HCT116 (cell line): ENCODE results near the gene CUX1. TPM values are rescaled to one million over a fixed set of nuclear protein-coding genes. Genes with fewer than 3 reads are reported as not detected.

Experiments
- ATAC-seq: fragments of 200-7000 bp; cut with Tn5 transposase; 2 replicates; pipeline ENCODE4 v1.9.1; 2020; ENCODE audit warnings: mild to moderate bottlenecking, moderate library complexity
- BruUV-seq: library from RNA; stranded (reverse); fragments of 400-500 nt; replicated peaks from 2 replicates; lab custom pipeline; 2021; lab: Mats Ljungman, UMichigan
- CTCF ChIA-PET: fragments of 300-600 bp; sonication (Branson Sonifier 250); formaldehyde crosslinking; loops from one replicate; lab custom pipeline; 2021; ENCODE audit warnings: antibody characterized with exemption; lab: Charles Lee
- POLR2A ChIA-PET: fragments of 300-600, 350-600 bp; sonication (Branson Sonifier 250); formaldehyde crosslinking; loops from one replicate; lab custom pipeline; 2021; ENCODE audit warnings: antibody characterized with exemption; lab: Charles Lee
- RAD21 ChIA-PET, 2 experiments: fragments of 300-600 bp; sonication (Branson Sonifier 250); formaldehyde crosslinking; loops; one replicate each; lab custom pipeline; 2023; ENCODE audit warnings: low total read pairs in 2 of 2; ENCODE audit not compliant: uncharacterized antibody in 2 of 2, unreplicated experiment in 2 of 2, low non-redundant PET in 1 of 2; lab: Charles Lee
- DNase-seq: peaks from one replicate; pipeline ENCODE4 v3.0.0-alpha.2; 2010; ENCODE audit warnings: low read depth, low spot score
- H2AFZ ChIP-seq: fragments of 200-600 bp; shearing (Covaris generic), sonication (generic); 2 replicates; pipeline ENCODE4 v1.6.1; 2017; ENCODE audit warnings: low read depth, mixed run types, mixed read lengths, antibody characterized with exemption, low read length; ENCODE audit not compliant: poor library complexity, severe bottlenecking
- H3K27ac ChIP-seq: 2 replicates; pipeline ENCODE4 v1.5.1; 2012; ENCODE audit warnings: low read depth, low read length
- H3K27me3 ChIP-seq: fragments of 200-600 bp; sonication (generic); 2 replicates; pipeline ENCODE4 v1.6.1; 2016; ENCODE audit warnings: mixed run types, low read length, mixed read lengths; ENCODE audit not compliant: insufficient read depth
- H3K36me3 ChIP-seq, 2 experiments: fragments of 200-500 bp in 1 of 2; fragments of 200-600 bp in 1 of 2; sonication (Bioruptor generic) in 1 of 2; sonication (generic) in 1 of 2; 2 replicates each; pipeline versions ENCODE4 v1.5.1 to v1.6.1; 2014 to 2016; ENCODE audit warnings: low read length in 2 of 2, inconsistent platforms in 1 of 2, mixed read lengths in 1 of 2, mixed run types in 1 of 2; ENCODE audit not compliant: insufficient read depth in 2 of 2, control insufficient read depth in 1 of 2
- H3K4me1 ChIP-seq, 2 experiments: fragments of 200-600 bp in 1 of 2; sonication (generic) in 1 of 2; 2 replicates each; pipeline versions ENCODE4 v1.5.1 to v1.6.1; 2012 to 2017; ENCODE audit warnings: low read length in 2 of 2, inconsistent platforms in 1 of 2, mild to moderate bottlenecking in 1 of 2, mixed read lengths in 1 of 2, mixed run types in 1 of 2, moderate library complexity in 1 of 2; ENCODE audit not compliant: insufficient read depth in 2 of 2, control insufficient read depth in 1 of 2
- H3K4me2 ChIP-seq: fragments of 200-600 bp; sonication (generic); 2 replicates; pipeline ENCODE4 v1.6.1; 2017; ENCODE audit warnings: mixed run types, low read length, mixed read lengths
- H3K4me3 ChIP-seq, 2 experiments: fragments of 200-600 bp in 1 of 2; sonication (generic) in 1 of 2; replicated peaks in 1 of 2; 2 replicates each; pipeline ENCODE4 v1.5.1; 2011 to 2016; ENCODE audit warnings: low read length in 2 of 2, control low read depth in 1 of 2, low read depth in 1 of 2, mild to moderate bottlenecking in 1 of 2, mixed read lengths in 1 of 2, mixed run types in 1 of 2
- H3K79me2 ChIP-seq: fragments of 200-600 bp; sonication (generic); 2 replicates; pipeline ENCODE4 v1.6.1; 2017; ENCODE audit warnings: mild to moderate bottlenecking, mixed run types, low read length, moderate library complexity, mixed read lengths; ENCODE audit not compliant: insufficient read depth
- H3K9ac ChIP-seq: fragments of 200-600 bp; sonication (generic); 2 replicates; pipeline ENCODE4 v1.6.1; 2016; ENCODE audit warnings: low read length, mixed read lengths
- H3K9me2 ChIP-seq: fragments of 200-600 bp; sonication (generic), shearing (Covaris generic); 2 replicates; pipeline ENCODE4 v1.6.1; 2017; ENCODE audit warnings: mixed run types, mild to moderate bottlenecking, moderate library complexity; ENCODE audit not compliant: insufficient read depth
- H3K9me3 ChIP-seq, 2 experiments: fragments of 200-500 bp in 1 of 2; fragments of 200-600 bp in 1 of 2; sonication (Bioruptor generic) in 1 of 2; sonication (generic) in 1 of 2; 2 replicates each; pipeline ENCODE4 v1.6.1; 2014 to 2017; ENCODE audit warnings: low read length in 2 of 2, mixed read lengths in 2 of 2, inconsistent platforms in 1 of 2, low read depth in 1 of 2, mild to moderate bottlenecking in 1 of 2, mixed run types in 1 of 2, moderate library complexity in 1 of 2; ENCODE audit not compliant: control insufficient read depth in 1 of 2, insufficient read depth in 1 of 2
- H4K20me1 ChIP-seq: fragments of 200-600 bp; sonication (generic), shearing (Covaris generic); 2 replicates; pipeline ENCODE4 v1.6.1; 2017; ENCODE audit warnings: mixed run types, mild to moderate bottlenecking, moderate library complexity; ENCODE audit not compliant: insufficient read depth
- CBX3 ChIP-seq: IDR thresholded peaks from 2 replicates; pipeline ENCODE4 v1.6.1; 2012; ENCODE audit warnings: low read depth
- CEBPB ChIP-seq: IDR thresholded peaks from 2 replicates; pipeline ENCODE4 v1.6.1; 2012; ENCODE audit warnings: low read depth
- EGR1 ChIP-seq: IDR thresholded peaks from 2 replicates; pipeline ENCODE4 v1.6.1; 2012; ENCODE audit warnings: low read depth
- ELF1 ChIP-seq: IDR thresholded peaks from 2 replicates; pipeline ENCODE4 v1.6.1; 2012; ENCODE audit warnings: low read depth, borderline replicate concordance
- EZH2phosphoT487 ChIP-seq: fragments of 200-600 bp; IDR thresholded peaks from 2 replicates; pipeline ENCODE4 v1.6.1; 2018; ENCODE audit warnings: antibody characterized with exemption, borderline replicate concordance
- FOSL1 ChIP-seq: IDR thresholded peaks from 2 replicates; pipeline ENCODE4 v1.6.1; 2012; ENCODE audit warnings: low read depth
- JUND ChIP-seq: IDR thresholded peaks from 2 replicates; pipeline ENCODE4 v1.6.1; 2012
- POLR2A ChIP-seq: IDR thresholded peaks from 2 replicates; pipeline ENCODE4 v1.7.0; 2011; ENCODE audit warnings: borderline replicate concordance; ENCODE audit not compliant: insufficient read depth, insufficient read length; ENCODE audit errors: extremely low read depth
- POLR2AphosphoS5 ChIP-seq: IDR thresholded peaks from 2 replicates; pipeline ENCODE4 v1.6.1; 2011; ENCODE audit warnings: mild to moderate bottlenecking, low read depth, low read length, moderate library complexity
- RAD21 ChIP-seq: IDR thresholded peaks from 2 replicates; pipeline ENCODE4 v1.6.1; 2012; ENCODE audit warnings: low read depth, mild to moderate bottlenecking
- SIN3A ChIP-seq: IDR thresholded peaks from 2 replicates; pipeline ENCODE4 v1.6.1; 2012; ENCODE audit warnings: low read depth
- SP1 ChIP-seq: IDR thresholded peaks from 2 replicates; pipeline ENCODE4 v1.6.1; 2012; ENCODE audit warnings: low read depth
- SRF ChIP-seq: IDR thresholded peaks from 2 replicates; pipeline ENCODE4 v1.6.1; 2012; ENCODE audit warnings: low read depth
- TCF7L2 ChIP-seq: IDR thresholded peaks from 2 replicates; pipeline ENCODE4 v1.7.0; 2011; ENCODE audit warnings: borderline replicate concordance, inconsistent platforms; ENCODE audit not compliant: insufficient read depth, insufficient read length; ENCODE audit errors: extremely low read depth
- ZFX ChIP-seq: fragments of 450-650 bp; IDR thresholded peaks from 2 replicates; pipeline ENCODE4 v1.6.1; 2017
- ZNF274 ChIP-seq: fragments of 200-500 bp; sonication (Bioruptor generic); IDR thresholded peaks from 2 replicates; pipeline ENCODE4 v1.6.1; 2014; ENCODE audit warnings: mild to moderate bottlenecking, low read depth, low read length, inconsistent platforms
- intact Hi-C: fragments of 100-400 bp; cut with micrococcal nuclease; formaldehyde crosslinking; loops from 2 replicates; pipeline ENCODE4 v1.10.0; 2022
- total RNA-seq: library from RNA; stranded (reverse); gene quantifications from one replicate; pipeline ENCODE4 v1.2.1, GENCODE V29; 2021; ENCODE audit not compliant: unreplicated experiment
- TF ChIP-seq, protein P1 (sequence below): IDR thresholded peaks from 2 replicates; pipeline ENCODE4 v1.6.1; 2012
- TF ChIP-seq, protein P2 (sequence below): IDR thresholded peaks from 2 replicates; pipeline ENCODE4 v1.6.1; 2011; ENCODE audit warnings: mild to moderate bottlenecking, low read length, moderate library complexity; ENCODE audit not compliant: insufficient replicate concordance; ENCODE audit errors: extremely low read depth
- TF ChIP-seq, protein P3 (sequence below): IDR thresholded peaks from 2 replicates; pipeline ENCODE4 v1.6.1; 2012
- TF ChIP-seq, protein P4 (sequence below): IDR thresholded peaks from 2 replicates; pipeline ENCODE4 v1.6.1; 2012; ENCODE audit warnings: low read depth

The CUX1 gene
- total RNA-seq, 1 experiment from 2014 or later, result 68.9 TPM

DNA sequence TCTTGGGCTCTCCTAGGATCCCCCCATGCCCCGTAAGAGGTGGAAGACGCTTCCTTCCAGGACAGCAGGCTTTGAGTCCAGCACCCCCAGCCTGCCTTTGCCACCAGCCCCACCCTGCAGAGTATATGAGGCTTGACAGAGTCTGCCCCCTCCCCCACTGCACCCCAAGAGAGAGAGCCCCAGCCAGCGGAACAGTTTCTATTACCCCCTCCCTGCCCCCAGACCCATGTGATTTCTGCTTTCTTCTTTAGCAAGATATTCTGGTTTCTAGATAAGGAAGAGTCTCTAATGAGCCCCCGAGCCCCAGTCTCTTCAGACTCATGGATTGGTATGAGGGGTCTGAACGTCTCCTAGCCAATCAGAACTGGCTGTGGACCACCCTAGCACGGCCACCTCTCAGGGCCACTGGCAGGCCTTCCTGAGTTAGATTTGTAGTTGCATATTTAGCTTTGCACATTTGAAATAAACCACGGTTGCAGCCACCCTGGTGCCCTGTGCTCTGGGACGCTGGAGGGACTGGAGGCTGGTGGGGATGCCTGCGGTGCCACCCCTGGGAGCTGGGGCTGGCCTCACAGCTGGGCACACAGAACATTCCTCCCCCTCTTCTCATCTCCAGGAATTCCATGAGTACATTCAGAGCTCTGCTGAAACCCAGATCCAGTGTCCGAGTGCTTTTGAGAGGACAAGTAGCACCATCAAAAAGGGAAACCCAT lies 466.2 kb downstream of the CUX1 start:
- no peaks in the 10 kb centered on the region for H4K20me1 ChIP-seq
- no peaks in the 10 kb centered on the region for H3K27me3 ChIP-seq
- POLR2A ChIA-PET, result interaction anchor here (0.6 kb wide), 1 partner anchor 81 kb away, joined by 3 read pairs; no protein-coding TSS in a partner anchor
- intact Hi-C loops, result no loop called here
- H3K4me2 ChIP-seq, result no peak overlapping the region
- CTCF ChIA-PET, result interaction anchor here (0.5 kb wide), 1 partner anchor 889 kb away, joined by 5 read pairs; no protein-coding TSS in a partner anchor
- ATAC-seq, result no peak
- no peaks in the 10 kb centered on the region for H3K9me2 ChIP-seq
- RAD21 ChIA-PET, result no interaction called here
- H3K27ac ChIP-seq, result no peak overlapping the region
- TF ChIP-seq POLR2AphosphoS5 (no peak), SP1 (no peak), CEBPB (no peak), ZFX (no peak), TCF7L2 (no peak), SRF (no peak), POLR2A (no peak), EZH2phosphoT487 (no peak), FOSL1 (no peak), ZNF274 (no peak), JUND (no peak), ELF1 (no peak), SIN3A (no peak), EGR1 (no peak), RAD21 (no peak), CBX3 (no peak)
- TF ChIP-seq, protein P1, sequence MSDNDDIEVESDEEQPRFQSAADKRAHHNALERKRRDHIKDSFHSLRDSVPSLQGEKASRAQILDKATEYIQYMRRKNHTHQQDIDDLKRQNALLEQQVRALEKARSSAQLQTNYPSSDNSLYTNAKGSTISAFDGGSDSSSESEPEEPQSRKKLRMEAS, result no peak
- TF ChIP-seq, protein P2, sequence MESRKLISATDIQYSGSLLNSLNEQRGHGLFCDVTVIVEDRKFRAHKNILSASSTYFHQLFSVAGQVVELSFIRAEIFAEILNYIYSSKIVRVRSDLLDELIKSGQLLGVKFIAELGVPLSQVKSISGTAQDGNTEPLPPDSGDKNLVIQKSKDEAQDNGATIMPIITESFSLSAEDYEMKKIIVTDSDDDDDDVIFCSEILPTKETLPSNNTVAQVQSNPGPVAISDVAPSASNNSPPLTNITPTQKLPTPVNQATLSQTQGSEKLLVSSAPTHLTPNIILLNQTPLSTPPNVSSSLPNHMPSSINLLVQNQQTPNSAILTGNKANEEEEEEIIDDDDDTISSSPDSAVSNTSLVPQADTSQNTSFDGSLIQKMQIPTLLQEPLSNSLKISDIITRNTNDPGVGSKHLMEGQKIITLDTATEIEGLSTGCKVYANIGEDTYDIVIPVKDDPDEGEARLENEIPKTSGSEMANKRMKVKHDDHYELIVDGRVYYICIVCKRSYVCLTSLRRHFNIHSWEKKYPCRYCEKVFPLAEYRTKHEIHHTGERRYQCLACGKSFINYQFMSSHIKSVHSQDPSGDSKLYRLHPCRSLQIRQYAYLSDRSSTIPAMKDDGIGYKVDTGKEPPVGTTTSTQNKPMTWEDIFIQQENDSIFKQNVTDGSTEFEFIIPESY, result no peak
- TF ChIP-seq, protein P3, sequence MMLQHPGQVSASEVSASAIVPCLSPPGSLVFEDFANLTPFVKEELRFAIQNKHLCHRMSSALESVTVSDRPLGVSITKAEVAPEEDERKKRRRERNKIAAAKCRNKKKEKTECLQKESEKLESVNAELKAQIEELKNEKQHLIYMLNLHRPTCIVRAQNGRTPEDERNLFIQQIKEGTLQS, result no peak
- TF ChIP-seq, protein P4, sequence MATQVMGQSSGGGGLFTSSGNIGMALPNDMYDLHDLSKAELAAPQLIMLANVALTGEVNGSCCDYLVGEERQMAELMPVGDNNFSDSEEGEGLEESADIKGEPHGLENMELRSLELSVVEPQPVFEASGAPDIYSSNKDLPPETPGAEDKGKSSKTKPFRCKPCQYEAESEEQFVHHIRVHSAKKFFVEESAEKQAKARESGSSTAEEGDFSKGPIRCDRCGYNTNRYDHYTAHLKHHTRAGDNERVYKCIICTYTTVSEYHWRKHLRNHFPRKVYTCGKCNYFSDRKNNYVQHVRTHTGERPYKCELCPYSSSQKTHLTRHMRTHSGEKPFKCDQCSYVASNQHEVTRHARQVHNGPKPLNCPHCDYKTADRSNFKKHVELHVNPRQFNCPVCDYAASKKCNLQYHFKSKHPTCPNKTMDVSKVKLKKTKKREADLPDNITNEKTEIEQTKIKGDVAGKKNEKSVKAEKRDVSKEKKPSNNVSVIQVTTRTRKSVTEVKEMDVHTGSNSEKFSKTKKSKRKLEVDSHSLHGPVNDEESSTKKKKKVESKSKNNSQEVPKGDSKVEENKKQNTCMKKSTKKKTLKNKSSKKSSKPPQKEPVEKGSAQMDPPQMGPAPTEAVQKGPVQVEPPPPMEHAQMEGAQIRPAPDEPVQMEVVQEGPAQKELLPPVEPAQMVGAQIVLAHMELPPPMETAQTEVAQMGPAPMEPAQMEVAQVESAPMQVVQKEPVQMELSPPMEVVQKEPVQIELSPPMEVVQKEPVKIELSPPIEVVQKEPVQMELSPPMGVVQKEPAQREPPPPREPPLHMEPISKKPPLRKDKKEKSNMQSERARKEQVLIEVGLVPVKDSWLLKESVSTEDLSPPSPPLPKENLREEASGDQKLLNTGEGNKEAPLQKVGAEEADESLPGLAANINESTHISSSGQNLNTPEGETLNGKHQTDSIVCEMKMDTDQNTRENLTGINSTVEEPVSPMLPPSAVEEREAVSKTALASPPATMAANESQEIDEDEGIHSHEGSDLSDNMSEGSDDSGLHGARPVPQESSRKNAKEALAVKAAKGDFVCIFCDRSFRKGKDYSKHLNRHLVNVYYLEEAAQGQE, result no peak
- no peak overlapping the region for H2AFZ ChIP-seq
- H3K4me1 ChIP-seq, result peaks cover 12 to 24% of the 10 kb centered on the region in 2 experiments
- peaks cover 6% of the 10 kb centered on the region; the same call in 1 of the 2 replicates for H3K79me2 ChIP-seq
- H3K9ac ChIP-seq, result no peak overlapping the region
- H3K4me3 ChIP-seq, result no peak overlapping the region
- no peaks in the 10 kb centered on the region for H3K9me3 ChIP-seq
- no peak for DNase-seq
- TSS peak; percentile 73 for BruUV-seq
- no peaks in the 10 kb centered on the region for H3K36me3 ChIP-seq
